GM19238 (cell line): ENCODE results near the gene GRIN2C.

Experiments used
- DNase-seq: peaks from one replicate; pipeline ENCODE4 v3.0.0; 2011; ENCODE audit warnings: low spot score; ENCODE audit not compliant: insufficient read length

GRIN2C gene

GRCh38 chr17:74803388-74803930 is 56.2 kb downstream of the GRIN2C start:
- DNase-seq = no peak

DNA sequence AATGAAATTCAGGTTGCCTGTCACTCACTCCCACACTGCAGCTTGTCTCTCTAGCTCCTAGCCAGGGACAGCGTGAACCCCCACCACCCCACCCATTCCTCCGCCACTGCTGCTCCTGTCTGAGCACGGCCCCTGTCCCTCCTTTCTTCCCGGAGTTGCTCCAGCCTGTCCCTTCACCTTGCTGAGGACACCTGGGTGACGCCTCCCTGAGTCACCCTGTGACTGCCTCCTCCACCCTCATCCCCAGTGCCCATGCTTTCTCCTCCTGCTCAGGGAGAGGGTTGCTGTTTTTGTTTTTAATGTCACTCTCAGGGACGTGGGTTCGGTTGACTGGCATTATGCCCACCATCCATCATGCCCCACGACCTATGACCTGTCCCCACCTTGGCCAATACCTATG is 57.8 kb downstream of the GRIN2C start:
- DNase-seq = no peak

DNA sequence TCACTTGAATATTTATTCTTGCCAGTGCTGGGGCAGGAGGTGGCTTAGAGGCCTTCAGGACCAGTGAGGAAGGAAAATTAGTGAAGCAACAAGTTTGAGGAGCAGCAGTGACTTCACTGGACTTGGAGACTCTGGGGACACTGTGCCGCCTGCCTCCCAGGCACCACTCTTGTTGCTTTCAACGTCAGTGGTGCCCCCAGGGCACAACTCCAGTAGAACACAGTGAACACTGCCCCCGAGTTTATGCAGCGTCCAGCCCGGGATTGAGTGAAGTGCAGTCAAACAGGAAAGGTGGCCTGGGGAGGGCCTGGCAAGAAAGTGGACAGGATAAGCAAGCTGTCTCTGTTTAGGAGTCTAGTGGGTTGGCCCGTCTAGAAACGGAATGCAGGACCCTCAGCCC is 59.2 kb downstream of the GRIN2C start:
- no peak for DNase-seq

- DNase-seq = no peak
Measured at GRCh38 chr17:74799097-74799496, 60.6 kb downstream of the GRIN2C start.

DNA sequence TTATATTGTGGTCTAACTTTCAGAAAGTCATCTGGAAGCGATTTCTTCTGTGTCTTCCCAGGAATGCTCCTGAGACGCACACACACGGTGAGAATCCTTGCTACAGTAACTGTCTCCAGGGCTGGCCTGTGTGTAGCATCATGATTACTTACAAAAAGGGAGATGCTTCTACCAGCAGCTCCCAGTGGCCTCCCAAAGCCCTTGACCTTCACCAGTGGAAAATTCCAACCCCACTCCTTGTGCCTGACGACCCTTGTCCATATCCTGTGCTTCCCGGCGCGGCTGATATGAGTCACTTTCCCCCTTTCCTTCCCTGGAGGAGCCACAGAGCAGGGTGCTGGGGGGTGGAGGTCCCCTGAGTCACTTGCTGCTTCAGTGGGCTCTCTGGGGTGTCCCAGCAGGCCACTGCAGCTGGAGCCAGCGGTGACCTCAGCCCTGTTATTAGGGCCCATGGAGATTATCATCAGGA is 61.4 kb downstream of the GRIN2C start:
- DNase-seq = no peak

DNA sequence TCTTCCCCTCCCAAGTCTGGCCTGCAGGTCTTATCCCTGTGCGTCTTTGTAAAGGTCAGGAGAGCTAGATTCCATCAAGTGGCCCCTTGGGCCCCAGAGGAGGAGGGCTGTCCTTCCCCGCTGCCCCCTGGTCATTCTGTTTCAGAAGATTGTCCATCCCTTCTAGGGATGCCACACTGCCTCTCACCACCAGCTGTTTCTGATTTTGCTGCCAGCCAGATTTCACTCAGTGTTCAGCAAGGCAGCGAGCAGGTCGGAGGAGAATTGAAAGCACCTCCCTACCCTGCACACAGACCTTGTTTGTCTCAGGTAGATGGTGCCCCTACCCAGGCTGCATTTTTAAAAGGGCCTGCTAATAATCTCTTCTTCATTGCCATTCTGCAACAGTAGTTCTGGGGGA is 61.9 kb downstream of the GRIN2C start:
- no peak for DNase-seq

- no peak for DNase-seq
Measured at GRCh38 chr17:74796866-74797265, 62.8 kb downstream of the GRIN2C start.

- no peak for DNase-seq
Measured at GRCh38 chr17:74796211-74796610, 63.5 kb downstream of the GRIN2C start.

- DNase-seq = no peak
Measured at GRCh38 chr17:74795327-74796020, 64.2 kb downstream of the GRIN2C start.

DNA sequence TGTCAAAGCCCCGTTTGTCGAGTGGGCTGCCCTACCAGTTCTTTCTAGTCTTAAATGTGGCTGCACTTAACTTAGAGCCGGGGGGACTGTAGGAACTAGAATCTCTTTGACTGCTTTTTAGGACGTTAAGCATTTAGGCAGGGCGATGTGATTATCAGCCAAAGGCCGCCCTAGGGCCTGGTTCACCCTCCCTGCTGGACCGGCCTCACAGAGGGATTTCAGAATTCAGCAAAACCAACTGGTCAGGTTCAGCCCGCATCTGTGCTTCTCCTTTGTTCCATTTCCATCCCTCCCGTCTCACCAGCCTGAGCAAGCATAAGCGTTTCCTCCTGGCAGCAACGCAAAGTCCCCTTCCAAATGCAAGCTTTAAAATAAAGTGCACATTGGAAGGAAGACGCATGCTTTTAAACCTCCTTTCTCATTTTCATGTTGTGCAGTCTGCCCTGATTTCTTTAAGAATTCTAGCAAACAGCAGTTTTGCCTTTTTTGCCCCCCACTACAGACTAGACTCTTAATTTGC is 67.0 kb downstream of the GRIN2C start:
- DNase-seq = no peak
